ENCODE measurements around the gene SYNM. TPM values are rescaled to one million over a fixed set of nuclear protein-coding genes. Genes with fewer than 3 reads are reported as not detected.

Gene SYNM
- total RNA-seq, 1 donor from 2014 or later: 54.2 TPM

- DNase-seq (ENCODE audit: low read depth in 2 of 2): peak; percentile 59 to 81
Measured at GRCh38 chr15:99122831-99123712, 18.2 kb downstream of the SYNM start.

- DNase-seq (ENCODE audit: low read depth in 2 of 2): peak; percentile 84 to 98
Measured at GRCh38 chr15:99123713-99124451, 19.0 kb downstream of the SYNM start.

- DNase-seq (ENCODE audit: low read depth in 2 of 2): no peak
Measured at GRCh38 chr15:99124641-99125040, 19.8 kb downstream of the SYNM start.

- peak; percentile 40 to 59 for DNase-seq (ENCODE audit: low read depth in 2 of 2)
Measured at GRCh38 chr15:99125061-99125891, 20.4 kb downstream of the SYNM start.

GRCh38 chr15:99126131-99126588, 21.3 kb downstream of the SYNM start:
- no peak for DNase-seq (ENCODE audit: low read depth in 2 of 2)

GRCh38 chr15:99126930-99127329, 22.1 kb downstream of the SYNM start:
- no peak for DNase-seq (ENCODE audit: low read depth in 2 of 2)

GRCh38 chr15:99127773-99128172, 22.9 kb downstream of the SYNM start:
- DNase-seq (ENCODE audit: low read depth in 2 of 2): no peak

- no peak for DNase-seq (ENCODE audit: low read depth in 2 of 2)
Measured at GRCh38 chr15:99128411-99128810, 23.5 kb downstream of the SYNM start.

- no peak for DNase-seq (ENCODE audit: low read depth in 2 of 2)
Measured at GRCh38 chr15:99129644-99130043, 24.8 kb downstream of the SYNM start.

- DNase-seq (ENCODE audit: low read depth in 2 of 2): peak in 1 of 2 donors; percentile 83
Measured at GRCh38 chr15:99130314-99130713, 25.4 kb downstream of the SYNM start.

GRCh38 chr15:99130765-99131440, 26.0 kb downstream of the SYNM start:
- no peak for DNase-seq (ENCODE audit: low read depth in 2 of 2)

- no peak for DNase-seq (ENCODE audit: low read depth in 2 of 2)
Measured at GRCh38 chr15:99131441-99132023, 26.7 kb downstream of the SYNM start.

- no peak for DNase-seq (ENCODE audit: low read depth in 2 of 2)
Measured at GRCh38 chr15:99132122-99132521, 27.2 kb downstream of the SYNM start.

GRCh38 chr15:99132634-99133287, 27.9 kb downstream of the SYNM start:
- DNase-seq (ENCODE audit: low read depth in 2 of 2): no peak

- no peak for DNase-seq (ENCODE audit: low read depth in 2 of 2)
Measured at GRCh38 chr15:99134317-99134821, 29.5 kb downstream of the SYNM start.

- peak in 1 of 2 donors; percentile 58 for DNase-seq (ENCODE audit: low read depth in 2 of 2)
Measured at GRCh38 chr15:99135194-99135593, 30.3 kb downstream of the SYNM start.

GRCh38 chr15:99137111-99137546, 32.2 kb downstream of the SYNM start:
- DNase-seq (ENCODE audit: low read depth in 2 of 2): no peak

- no peak for DNase-seq (ENCODE audit: low read depth in 2 of 2)
Measured at GRCh38 chr15:99137877-99138276, 33.0 kb downstream of the SYNM start.

- no peak for DNase-seq (ENCODE audit: low read depth in 2 of 2)
Measured at GRCh38 chr15:99138491-99138982, 33.7 kb downstream of the SYNM start.

- no peak for DNase-seq (ENCODE audit: low read depth in 2 of 2)
Measured at GRCh38 chr15:99139276-99139675, 34.4 kb downstream of the SYNM start.
